GM12878 (cell line): ENCODE measurements around the gene HSPBP1. TPM values are rescaled to one million over a fixed set of nuclear protein-coding genes. Genes with fewer than 3 reads are reported as not detected.

Experiments
- ATAC-seq: fragments of 200-7000 bp; cut with Tn5 transposase; 3 replicates; pipeline ENCODE4 v1.9.1; 2020; ENCODE audit warnings: mild to moderate bottlenecking, moderate library complexity
- BruUV-seq: library from RNA; stranded (reverse); fragments of 400-500 nt; replicated peaks from 2 replicates; lab custom pipeline; 2021; lab: Mats Ljungman, UMichigan
- CTCF ChIA-PET: fragments of 300-600 bp; sonication (Branson Sonifier 250); formaldehyde crosslinking; extraction: SDS; loops from one replicate; lab custom pipeline; 2021; ENCODE audit warnings: inconsistent platforms; lab: Yijun Ruan, JAX
- POLR2A ChIA-PET: fragments of 350-600 bp; formaldehyde crosslinking; extraction: SDS; loops from one replicate; lab custom pipeline; 2021; ENCODE audit warnings: inconsistent platforms; lab: Charles Lee
- RAD21 ChIA-PET: fragments of 300-600 bp; sonication (Branson Sonifier 250); formaldehyde crosslinking; loops from one replicate; lab custom pipeline; 2023; ENCODE audit warnings: antibody characterized with exemption; ENCODE audit not compliant: unreplicated experiment; lab: Charles Lee
- SMC1A ChIA-PET: fragments of 300-600 bp; sonication (Branson Sonifier 250); formaldehyde crosslinking; loops from one replicate; lab custom pipeline; 2023; ENCODE audit not compliant: unreplicated experiment, uncharacterized antibody; lab: Charles Lee
- DNase-seq: peaks from one replicate; pipeline ENCODE4 v3.0.0-alpha.2; 2011; ENCODE audit warnings: low read depth, low spot score
- FAIRE-seq: peaks from 3 replicates; lab custom pipeline; 2011; peaks lifted over from hg19 to GRCh38; lab: Jason Lieb, UNC
- H2AFZ ChIP-seq: 2 replicates; pipeline ENCODE4 v1.6.0; 2011; ENCODE audit warnings: low read depth, low read length, control low read depth; ENCODE audit not compliant: control insufficient read depth
- H3K27ac ChIP-seq: 2 replicates; pipeline ENCODE4 v1.5.1; 2011; ENCODE audit warnings: control low read depth; ENCODE audit not compliant: control insufficient read depth, insufficient read depth
- H3K27me3 ChIP-seq, 2 experiments: replicated peaks in 1 of 2; 2 replicates each; pipeline versions ENCODE4 v1.6.0 to v1.6.1; 2011; ENCODE audit warnings: low read length in 1 of 2; ENCODE audit not compliant: control insufficient read depth in 2 of 2, insufficient read depth in 2 of 2
- H3K36me3 ChIP-seq, 2 experiments: 2 replicates each; pipeline ENCODE4 v1.5.1; 2011; ENCODE audit warnings: low read length in 1 of 2; ENCODE audit not compliant: control insufficient read depth in 2 of 2, insufficient read depth in 2 of 2
- H3K4me1 ChIP-seq: 2 replicates; pipeline ENCODE4 v1.6.1; 2011; ENCODE audit warnings: mild to moderate bottlenecking, low read length, moderate library complexity, mixed read lengths; ENCODE audit not compliant: control insufficient read depth, insufficient read depth
- H3K4me2 ChIP-seq: 2 replicates; pipeline ENCODE4 v1.6.0; 2011; ENCODE audit warnings: control low read depth; ENCODE audit not compliant: control insufficient read depth, insufficient read depth
- H3K4me3 ChIP-seq: fragments of 200-600 bp; sonication (generic); 2 replicates; pipeline ENCODE4 v1.5.1; 2016
- H3K79me2 ChIP-seq: 2 replicates; pipeline ENCODE4 v1.6.0; 2011; ENCODE audit warnings: low read length; ENCODE audit not compliant: control insufficient read depth, insufficient read depth
- H3K9ac ChIP-seq: 2 replicates; pipeline ENCODE4 v1.8.0; 2011; ENCODE audit warnings: low read length, control low read depth, mixed read lengths; ENCODE audit not compliant: control insufficient read depth, insufficient read depth
- H3K9me3 ChIP-seq: replicated peaks from 3 replicates; pipeline ENCODE4 v1.5.1; 2011; ENCODE audit warnings: mild to moderate bottlenecking, low read length; ENCODE audit not compliant: control insufficient read depth, insufficient read depth
- H4K20me1 ChIP-seq: 2 replicates; pipeline ENCODE4 v1.6.0; 2011; ENCODE audit not compliant: control insufficient read depth, insufficient read depth
- BACH1 ChIP-seq: fragments of 450-650 bp; IDR thresholded peaks from 2 replicates; pipeline ENCODE4 v1.6.1; 2017; ENCODE audit warnings: mild to moderate bottlenecking, borderline replicate concordance
- CREM ChIP-seq: IDR thresholded peaks from 2 replicates; pipeline ENCODE4 v1.6.1; 2014; ENCODE audit warnings: antibody characterized with exemption, low read depth
- MTA3 ChIP-seq: IDR thresholded peaks from 2 replicates; pipeline ENCODE4 v1.6.1; 2012; ENCODE audit warnings: low read length, inconsistent platforms, borderline replicate concordance
- NBN ChIP-seq: fragments of 450-650 bp; IDR thresholded peaks from 2 replicates; pipeline ENCODE4 v1.6.1; 2016
- POU2F2 ChIP-seq: IDR thresholded peaks from 3 replicates; pipeline ENCODE4 v1.6.1; 2011; ENCODE audit warnings: low read depth, mild to moderate bottlenecking, low read length, borderline replicate concordance
- RAD21 ChIP-seq: IDR thresholded peaks from 2 replicates; pipeline ENCODE4 v1.6.1; 2011; ENCODE audit warnings: mild to moderate bottlenecking, low read depth, low read length, moderate library complexity; ENCODE audit not compliant: insufficient read depth
- SMAD1 ChIP-seq: fragments of 450-650 bp; IDR thresholded peaks from 2 replicates; pipeline ENCODE4 v1.6.1; 2018; ENCODE audit warnings: mild to moderate bottlenecking, low read depth; ENCODE audit not compliant: partially characterized antibody
- TBL1XR1 ChIP-seq: IDR thresholded peaks from 2 replicates; pipeline ENCODE4 v1.6.1; 2012; ENCODE audit warnings: low read depth, low read length, improper control_type of control experiment
- TCF12 ChIP-seq: IDR thresholded peaks from 2 replicates; pipeline ENCODE4 v1.6.1; 2011; ENCODE audit warnings: low read depth, mild to moderate bottlenecking, low read length
- YBX1 ChIP-seq: fragments of 450-650 bp; IDR thresholded peaks from 2 replicates; pipeline ENCODE4 v1.6.1; 2016; ENCODE audit warnings: antibody characterized with exemption
- ZNF217 ChIP-seq: fragments of 450-650 bp; IDR thresholded peaks from 2 replicates; pipeline ENCODE4 v1.6.1; 2017; ENCODE audit warnings: antibody characterized with exemption, mild to moderate bottlenecking
- whole genome bisulfite sequencing: methylation state at CpG from one replicate; pipeline ENCODE4 v1.1.6; 2016; ENCODE audit warnings: low lambda C conversion rate; ENCODE audit not compliant: insufficient replicate concordance, insufficient coverage; ENCODE audit errors: missing lambda C conversion rate; 5-methylcytosine and 5-hydroxymethylcytosine counted together
- in situ Hi-C: fragments of 300-500 bp; cut with MboI; formaldehyde crosslinking; loops from 9 replicates; pipeline ENCODE4 v1.14.3; 2018; ENCODE audit warnings: mixed read lengths
- intact Hi-C: fragments of 100-400 bp; cut with micrococcal nuclease; formaldehyde crosslinking; loops from one replicate; pipeline ENCODE4 v1.14.2; 2022; ENCODE audit not compliant: unreplicated experiment
- polyA plus RNA-seq, 11 experiments: library from polyadenylated mRNA; depleted of rRNA in 4 of 11; unstranded in 6 of 11; stranded (reverse) in 5 of 11; fragments of >200 nt; fragmentation: Nextera tagmentation in 4 of 11; fragmentation: Illumina TruSeq in 1 of 11; extraction: Ambion mirVana in 4 of 11; extraction: Trizol in 1 of 11; gene quantifications; 1 replicate in 1 of 11; 2 replicates in 10 of 11; pipeline versions ENCODE4 v1.2.1 to v1.2.3, GENCODE V29; 2011 to 2016; ENCODE audit warnings: inconsistent platforms in 2 of 11, missing spikeins in 2 of 11, low read depth in 1 of 11
- total RNA-seq, 4 experiments: library from RNA; depleted of rRNA in 3 of 4; stranded (reverse); fragments of >200 nt in 3 of 4; fragmentation: Illumina TruSeq in 1 of 4; extraction: Trizol in 1 of 4; gene quantifications; 2 replicates each; pipeline versions ENCODE4 v1.2.1 to v1.2.3, GENCODE V29; 2013 to 2021
- TF ChIP-seq, protein P1 (sequence below): IDR thresholded peaks from 2 replicates; pipeline ENCODE4 v1.6.1; 2011; ENCODE audit warnings: borderline replicate concordance, low read depth, mild to moderate bottlenecking, moderate library complexity, mixed read lengths, low read length; ENCODE audit not compliant: insufficient read depth; ENCODE audit errors: extremely low read length

HSPBP1 gene
- total and polyA plus RNA-seq, 10 of the 15 experiments (the other 5 are each of a cell fraction or from before 2014, with no cell fraction given), result 0.18 to 83.3 (median 23.0) TPM

GRCh38 chr19:55244004-55244680 is 35.8 kb downstream of the HSPBP1 start:
- no peak overlapping the region for H3K4me2 ChIP-seq
- FAIRE-seq (no peak), DNase-seq (no peak), ATAC-seq (no peak)
- in situ Hi-C loops (no loop called here), intact Hi-C loops (no loop called here)
- ChIA-PET CTCF (no interaction called here), RAD21 (no interaction called here), POLR2A (interaction anchor here (0.9 kb wide), 1 partner anchor 15 kb away, joined by 3 read pairs; no protein-coding TSS in a partner anchor), SMC1A (interaction anchor here (1.2 to 1.3 kb wide), 2 partner anchors 9 to 11 kb away, joined by 3 to 5 read pairs; no protein-coding TSS in a partner anchor)
- no peaks in the 10 kb centered on the region for H3K9me3 ChIP-seq
- peaks cover 16 to 75% of the 10 kb centered on the region in 2 experiments; a peak in 3 of 4 replicates for H3K36me3 ChIP-seq
- 95% methylated on average over 12 of the region's 12 CpGs for WGBS
- H3K4me1 ChIP-seq, result no peaks in the 10 kb centered on the region; the same call in 1 of the 2 replicates
- H3K27ac ChIP-seq, result no peak overlapping the region
- H3K79me2 ChIP-seq, result peaks cover 16% of the 10 kb centered on the region
- H3K9ac ChIP-seq, result no peak overlapping the region
- H4K20me1 ChIP-seq, result no peaks in the 10 kb centered on the region; the same call in 1 of the 2 replicates
- TF ChIP-seq YBX1 (no peak), MTA3 (no peak), RAD21 (no peak), ZNF217 (no peak)
- no TSS peak for BruUV-seq
- H3K4me3 ChIP-seq, result no peak overlapping the region
- no peak overlapping the region for H2AFZ ChIP-seq
- no peaks in the 10 kb centered on the region for H3K27me3 ChIP-seq

- H3K79me2 ChIP-seq, result peaks cover 3% of the 10 kb centered on the region
- ChIA-PET CTCF (no interaction called here), RAD21 (no interaction called here), SMC1A (no interaction called here), POLR2A (no interaction called here)
- in situ Hi-C loops, result no loop called here
- intact Hi-C loops, result no loop called here
- FAIRE-seq, result no peak
- 92% methylated on average over 7 of the region's 7 CpGs for WGBS
- H4K20me1 ChIP-seq, result no peaks in the 10 kb centered on the region
- BruUV-seq, result no TSS peak
- no peak for DNase-seq
- H3K4me2 ChIP-seq, result no peak overlapping the region
- TF ChIP-seq ZNF217 (no peak), CREM (no peak), TCF12 (no peak), NBN (no peak), SMAD1 (no peak), BACH1 (no peak), POU2F2 (no peak), TBL1XR1 (no peak)
- TF ChIP-seq, protein P1, sequence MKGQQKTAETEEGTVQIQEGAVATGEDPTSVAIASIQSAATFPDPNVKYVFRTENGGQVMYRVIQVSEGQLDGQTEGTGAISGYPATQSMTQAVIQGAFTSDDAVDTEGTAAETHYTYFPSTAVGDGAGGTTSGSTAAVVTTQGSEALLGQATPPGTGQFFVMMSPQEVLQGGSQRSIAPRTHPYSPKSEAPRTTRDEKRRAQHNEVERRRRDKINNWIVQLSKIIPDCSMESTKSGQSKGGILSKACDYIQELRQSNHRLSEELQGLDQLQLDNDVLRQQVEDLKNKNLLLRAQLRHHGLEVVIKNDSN, result no peak
- H3K4me3 ChIP-seq, result no peak overlapping the region
- H3K9me3 ChIP-seq, result no peaks in the 10 kb centered on the region
- H2AFZ ChIP-seq, result no peak overlapping the region
- no peak overlapping the region for H3K27ac ChIP-seq
- ATAC-seq, result no peak
- peaks cover 25 to 71% of the 10 kb centered on the region in 2 experiments; a peak in 3 of 4 replicates for H3K36me3 ChIP-seq
- no peak overlapping the region for H3K9ac ChIP-seq
- no peaks in the 10 kb centered on the region for H3K27me3 ChIP-seq
- no peaks in the 10 kb centered on the region for H3K4me1 ChIP-seq
Observed at GRCh38 chr19:55242517-55242916, 37.4 kb downstream of the HSPBP1 start.
